ENCODE data around the gene ITPA.
"Not testable (repeated sequence)": the region's sequence is repeated elsewhere in the genome, so short reads cannot be mapped to it uniquely, and the experiment has no call there.

- not testable (repeated sequence) for TF ChIP-seq CTCF (IDR thresholded peaks at IDR 0.05); ZNF121 (CRISPR knock-in tag; IDR thresholded peaks at IDR 0.05); PRRX2 (CRISPR knock-in tag; IDR thresholded peaks at IDR 0.05); CREM (CRISPR knock-in tag; IDR thresholded peaks at IDR 0.05); FOXP1 (CRISPR knock-in tag; IDR thresholded peaks at IDR 0.05; ENCODE audit: borderline replicate concordance); ZNF512 (CRISPR knock-in tag; IDR thresholded peaks at IDR 0.05; ENCODE audit: borderline replicate concordance); OVOL2 (CRISPR knock-in tag; IDR thresholded peaks at IDR 0.05; ENCODE audit: borderline replicate concordance); SP1 (CRISPR knock-in tag; conservative IDR thresholded peaks at IDR 0.05); AFF4 (CRISPR knock-in tag; IDR thresholded peaks at IDR 0.05; ENCODE audit: borderline replicate concordance); KAT7 (CRISPR knock-in tag; IDR thresholded peaks at IDR 0.05; ENCODE audit: borderline replicate concordance); CREB1 (CRISPR knock-in tag; IDR thresholded peaks at IDR 0.05)
- TF ChIP-seq, protein P1, sequence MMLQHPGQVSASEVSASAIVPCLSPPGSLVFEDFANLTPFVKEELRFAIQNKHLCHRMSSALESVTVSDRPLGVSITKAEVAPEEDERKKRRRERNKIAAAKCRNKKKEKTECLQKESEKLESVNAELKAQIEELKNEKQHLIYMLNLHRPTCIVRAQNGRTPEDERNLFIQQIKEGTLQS (CRISPR knock-in tag; conservative IDR thresholded peaks at IDR 0.05) = not testable (repeated sequence)
- TF ChIP-seq, protein P2, sequence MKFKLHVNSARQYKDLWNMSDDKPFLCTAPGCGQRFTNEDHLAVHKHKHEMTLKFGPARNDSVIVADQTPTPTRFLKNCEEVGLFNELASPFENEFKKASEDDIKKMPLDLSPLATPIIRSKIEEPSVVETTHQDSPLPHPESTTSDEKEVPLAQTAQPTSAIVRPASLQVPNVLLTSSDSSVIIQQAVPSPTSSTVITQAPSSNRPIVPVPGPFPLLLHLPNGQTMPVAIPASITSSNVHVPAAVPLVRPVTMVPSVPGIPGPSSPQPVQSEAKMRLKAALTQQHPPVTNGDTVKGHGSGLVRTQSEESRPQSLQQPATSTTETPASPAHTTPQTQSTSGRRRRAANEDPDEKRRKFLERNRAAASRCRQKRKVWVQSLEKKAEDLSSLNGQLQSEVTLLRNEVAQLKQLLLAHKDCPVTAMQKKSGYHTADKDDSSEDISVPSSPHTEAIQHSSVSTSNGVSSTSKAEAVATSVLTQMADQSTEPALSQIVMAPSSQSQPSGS (CRISPR knock-in tag; IDR thresholded peaks at IDR 0.05; ENCODE audit: borderline replicate concordance, low read depth) = not testable (repeated sequence)
Measured at GRCh38 chr20:3215359-3215917, 6.1 kb downstream of the ITPA start.
